Spinal cord (tissue), 10 donors: ENCODE measurements around the gene PPP6R1. TPM values are rescaled to one million over a fixed set of nuclear protein-coding genes. Genes with fewer than 3 reads are reported as not detected.

Experiments
- DNase-seq, 6 donors: peaks; one replicate each; pipeline versions ENCODE4 v3.0.0 to v3.0.0-alpha.2; 2013 to 2015; ENCODE audit warnings: low spot score in 6 of 6, low read depth in 4 of 6
- H3K27ac ChIP-seq: one replicate; pipeline ENCODE4 v1.5.1; 2013; ENCODE audit warnings: low read depth, low read length, control low read depth
- H3K27me3 ChIP-seq: one replicate; pipeline ENCODE4 v1.6.1; 2013; ENCODE audit warnings: low read length; ENCODE audit not compliant: control insufficient read depth, insufficient read depth
- H3K36me3 ChIP-seq: one replicate; pipeline ENCODE4 v1.6.1; 2013; ENCODE audit warnings: low read length; ENCODE audit not compliant: control insufficient read depth, insufficient read depth
- H3K4me1 ChIP-seq: one replicate; pipeline ENCODE4 v1.6.1; 2013; ENCODE audit warnings: low read length; ENCODE audit not compliant: control insufficient read depth, insufficient read depth
- H3K4me3 ChIP-seq: one replicate; pipeline ENCODE4 v1.5.1; 2013; ENCODE audit warnings: low read depth, low read length, control low read depth
- H3K9me3 ChIP-seq: one replicate; pipeline ENCODE4 v1.6.1; 2013; ENCODE audit warnings: low read length; ENCODE audit not compliant: control insufficient read depth, insufficient read depth
- WGBS: methylation state at CpG from one replicate; pipeline ENCODE4 v1.1.5; 2013; ENCODE audit warnings: missing lambda C conversion rate; ENCODE audit not compliant: insufficient coverage; 5-methylcytosine and 5-hydroxymethylcytosine counted together
- polyA plus RNA-seq, 2 donors: library from polyadenylated mRNA; unstranded; fragments of 120-200 nt; gene quantifications; one replicate each; pipeline ENCODE4 v1.2.1, GENCODE V29; 2013; ENCODE audit not compliant: insufficient read length in 2 of 2
- total RNA-seq, 2 donors: library from RNA; depleted of rRNA in 1 of 2; stranded (reverse); fragments of 120-200 nt in 1 of 2; fragments of >200 nt in 1 of 2; gene quantifications; one replicate each; pipeline versions ENCODE4 v1.2.3 to v1.2.4, GENCODE V29; 2013 to 2014
- donor health status: healthy.

PPP6R1 gene
- total and polyA plus RNA-seq, 4 donors = 22.6 to 66.8 (median 41.4) TPM

GRCh38 chr19:55301459-55302317 is 42.9 kb upstream of the PPP6R1 start:
- no peak overlapping the region for H3K27ac ChIP-seq
- H3K36me3 ChIP-seq = peaks cover 76% of the 10 kb centered on the region
- 8% methylated on average over 27 of the region's 42 CpGs for WGBS
- H3K27me3 ChIP-seq = no peaks in the 10 kb centered on the region
- peak; percentile 66 to 97 (median 76) for DNase-seq
- H3K9me3 ChIP-seq = no peaks in the 10 kb centered on the region
- peak overlapping the region; percentile 39 for H3K4me3 ChIP-seq
- peaks cover 16% of the 10 kb centered on the region for H3K4me1 ChIP-seq

GRCh38 chr19:55300886-55301458 is 42.2 kb upstream of the PPP6R1 start:
- peak in 1 of 6 donors; percentile 66 for DNase-seq
- no peaks in the 10 kb centered on the region for H3K27me3 ChIP-seq
- H3K36me3 ChIP-seq = peaks cover 75% of the 10 kb centered on the region
- peaks cover 16% of the 10 kb centered on the region for H3K4me1 ChIP-seq
- H3K4me3 ChIP-seq = no peak overlapping the region
- 27% methylated on average over 14 of the region's 15 CpGs for WGBS
- no peak overlapping the region for H3K27ac ChIP-seq
- no peaks in the 10 kb centered on the region for H3K9me3 ChIP-seq

GRCh38 chr19:55299991-55300390 is 41.2 kb upstream of the PPP6R1 start:
- H3K36me3 ChIP-seq = peaks cover 75% of the 10 kb centered on the region
- no peak overlapping the region for H3K4me3 ChIP-seq
- 98% methylated on average over 7 of the region's 10 CpGs for WGBS
- peaks cover 16% of the 10 kb centered on the region for H3K4me1 ChIP-seq
- no peak for DNase-seq
- H3K27ac ChIP-seq = no peak overlapping the region
- no peaks in the 10 kb centered on the region for H3K9me3 ChIP-seq
- H3K27me3 ChIP-seq = no peaks in the 10 kb centered on the region

GRCh38 chr19:55297267-55297666 is 38.5 kb upstream of the PPP6R1 start:
- WGBS = 93% methylated on average over 8 of the region's 10 CpGs
- H3K36me3 ChIP-seq = peaks cover 73% of the 10 kb centered on the region
- H3K27me3 ChIP-seq = no peaks in the 10 kb centered on the region
- no peaks in the 10 kb centered on the region for H3K9me3 ChIP-seq
- H3K4me1 ChIP-seq = peaks cover 14% of the 10 kb centered on the region
- H3K4me3 ChIP-seq = no peak overlapping the region
- no peak overlapping the region for H3K27ac ChIP-seq
- no peak for DNase-seq

GRCh38 chr19:55289117-55289796 is 30.4 kb upstream of the PPP6R1 start:
- H3K4me3 ChIP-seq = no peak overlapping the region
- 100% methylated on average over 6 of the region's 9 CpGs for WGBS
- no peaks in the 10 kb centered on the region for H3K9me3 ChIP-seq
- H3K27ac ChIP-seq = no peak overlapping the region
- peaks cover 37% of the 10 kb centered on the region for H3K4me1 ChIP-seq
- H3K36me3 ChIP-seq = peaks cover 76% of the 10 kb centered on the region
- no peaks in the 10 kb centered on the region for H3K27me3 ChIP-seq
- DNase-seq = peak in 1 of 6 donors; percentile 11

GRCh38 chr19:55287361-55288079 is 28.7 kb upstream of the PPP6R1 start:
- peaks cover 47% of the 10 kb centered on the region for H3K4me1 ChIP-seq
- H3K27me3 ChIP-seq = no peaks in the 10 kb centered on the region
- H3K4me3 ChIP-seq = no peak overlapping the region
- peak overlapping the region; percentile 80 for H3K27ac ChIP-seq
- no peaks in the 10 kb centered on the region for H3K9me3 ChIP-seq
- DNase-seq = peak in 1 of 6 donors; percentile 66
- 78% methylated on average over 17 of the region's 21 CpGs for WGBS
- H3K36me3 ChIP-seq = peaks cover 61% of the 10 kb centered on the region

GRCh38 chr19:55285229-55285890 is 26.5 kb upstream of the PPP6R1 start:
- peak overlapping the region; percentile 37 for H3K4me3 ChIP-seq
- peaks cover 52% of the 10 kb centered on the region for H3K4me1 ChIP-seq
- no peaks in the 10 kb centered on the region for H3K9me3 ChIP-seq
- no peaks in the 10 kb centered on the region for H3K27me3 ChIP-seq
- DNase-seq = peak in 1 of 6 donors; percentile 16
- peaks cover 40% of the 10 kb centered on the region for H3K36me3 ChIP-seq
- H3K27ac ChIP-seq = peak overlapping the region; percentile 61
- WGBS = 22% methylated on average over 16 of the region's 18 CpGs

- DNase-seq = peak in 2 of 6 donors; percentile 5 to 27
- 9% methylated on average over 5 of the region's 16 CpGs for WGBS
- H3K27ac ChIP-seq = peak overlapping the region; percentile 61
- H3K9me3 ChIP-seq = no peaks in the 10 kb centered on the region
- H3K4me3 ChIP-seq = peak overlapping the region; percentile 37
- peaks cover 34% of the 10 kb centered on the region for H3K36me3 ChIP-seq
- H3K4me1 ChIP-seq = peaks cover 58% of the 10 kb centered on the region
- H3K27me3 ChIP-seq = no peaks in the 10 kb centered on the region
These were observed 25.7 kb upstream of the PPP6R1 start for GRCh38 chr19:55284405-55285058.
